Measurements from ENCODE around the gene RFTN1. TPM values are rescaled to one million over a fixed set of nuclear protein-coding genes. Genes with fewer than 3 reads are reported as not detected.

Gene RFTN1
- total and polyA plus RNA-seq, 2 experiments from 2014 or later, result 3.3 to 7.2 TPM

- TF ChIP-seq CTCF (conservative IDR thresholded peaks at IDR 0.05; ENCODE audit: low read depth in 2 of 2) (no peak), JUNB (IDR thresholded peaks at IDR 0.05; ENCODE audit: unreplicated experiment) (no peak), POLR2AphosphoS5 (IDR thresholded peaks at IDR 0.05; ENCODE audit: low read depth) (no peak), EZH2phosphoT487 (IDR thresholded peaks at IDR 0.05; ENCODE audit: unreplicated experiment) (no peak), CREB1 (CRISPR knock-in tag; IDR thresholded peaks at IDR 0.05; ENCODE audit: low read depth) (no peak), NANOG (IDR thresholded peaks at IDR 0.05; ENCODE audit: borderline replicate concordance) (no peak), ZNF114 (CRISPR knock-in tag; IDR thresholded peaks at IDR 0.05) (no peak), STAT1 (IDR thresholded peaks at IDR 0.05; ENCODE audit: unreplicated experiment) (no peak), ETS1 (IDR thresholded peaks at IDR 0.05) (no peak), ZNF331 (CRISPR knock-in tag; IDR thresholded peaks at IDR 0.05; ENCODE audit: low read depth) (no peak)
Measured at GRCh38 chr3:16500093-16500492, 13.4 kb downstream of the RFTN1 start (continued).

- Histone ChIP-seq H2AFZ (no peak overlapping the region), H3K9me2 (ENCODE audit: insufficient read depth) (peaks cover 7% of the 10 kb centered on the region; the same call in 1 of the 2 replicates), H3K27ac (ENCODE audit: low read depth) (no peak overlapping the region), H3K27me3 (ENCODE audit: insufficient read depth) (no peaks in the 10 kb centered on the region), H4K20me1 (replicated peaks; ENCODE audit: insufficient read depth) (no peaks in the 10 kb centered on the region), H3K79me2 (replicated peaks; ENCODE audit: insufficient read depth) (no peaks in the 10 kb centered on the region), H3K4me3 (no peak overlapping the region), H3K4me2 (no peak overlapping the region), H3F3A (replicated peaks; ENCODE audit: low read depth) (no peaks in the 10 kb centered on the region), H3K36me3 (ENCODE audit: insufficient read depth) (no peaks in the 10 kb centered on the region; the same call in 1 of the 2 replicates), H3K4me1 (ENCODE audit: insufficient read depth) (peaks cover 29% of the 10 kb centered on the region)
- H3K27me3 Mint-ChIP-seq (ENCODE audit: insufficient read depth, low read depth, poor library complexity), result peaks cover 4% of the 10 kb centered on the region
- H3K27ac Mint-ChIP-seq, result no peak overlapping the region
- no peaks in the 10 kb centered on the region for H3K9me3 Mint-ChIP-seq
- no peaks in the 10 kb centered on the region; the same call in 2 of the 3 replicates for H3K36me3 Mint-ChIP-seq (ENCODE audit: low read depth)
- DNase-seq (ENCODE audit: low spot score) (no peak), ATAC-seq (no peak)
- no peak overlapping the region for H3K4me3 Mint-ChIP-seq
- peaks cover 30% of the 10 kb centered on the region for H3K4me1 Mint-ChIP-seq
- TF ChIP-seq STAT1 (IDR thresholded peaks at IDR 0.05; ENCODE audit: unreplicated experiment), result no peak
- TF ChIP-seq JUNB (IDR thresholded peaks at IDR 0.05; ENCODE audit: unreplicated experiment), result no peak
- TF ChIP-seq CTCF (conservative IDR thresholded peaks at IDR 0.05; ENCODE audit: low read depth in 2 of 2), result no peak
- TF ChIP-seq ZNF462 (CRISPR knock-in tag; IDR thresholded peaks at IDR 0.05), result no peak
- TF ChIP-seq POLR2AphosphoS5 (IDR thresholded peaks at IDR 0.05; ENCODE audit: low read depth), result no peak
- no peak for TF ChIP-seq NANOG (IDR thresholded peaks at IDR 0.05; ENCODE audit: borderline replicate concordance)
- TF ChIP-seq CREB1 (CRISPR knock-in tag; IDR thresholded peaks at IDR 0.05; ENCODE audit: low read depth), result no peak
- TF ChIP-seq EZH2phosphoT487 (IDR thresholded peaks at IDR 0.05; ENCODE audit: unreplicated experiment), result no peak
- TF ChIP-seq ZNF114 (CRISPR knock-in tag; IDR thresholded peaks at IDR 0.05), result no peak
- no peak for TF ChIP-seq EZH2 (IDR thresholded peaks at IDR 0.05; ENCODE audit: low read depth, unreplicated experiment)
Measured at GRCh38 chr3:16499351-16499750, 14.1 kb downstream of the RFTN1 start.

All from GM23338 (cell line).